HG03342 (cell line): ENCODE data around the gene PSEN2.
"Not testable (repeated sequence)": the region's sequence is repeated elsewhere in the genome, so short reads cannot be mapped to it uniquely, and the experiment has no call there.

Source experiments
- ATAC-seq: cut with Tn5 transposase; IDR thresholded peaks from one replicate; pipeline ENCODE4 v1.9.1; 2021; ENCODE audit warnings: mild to moderate bottlenecking, moderate library complexity; ENCODE audit not compliant: unreplicated experiment

Gene PSEN2

DNA sequence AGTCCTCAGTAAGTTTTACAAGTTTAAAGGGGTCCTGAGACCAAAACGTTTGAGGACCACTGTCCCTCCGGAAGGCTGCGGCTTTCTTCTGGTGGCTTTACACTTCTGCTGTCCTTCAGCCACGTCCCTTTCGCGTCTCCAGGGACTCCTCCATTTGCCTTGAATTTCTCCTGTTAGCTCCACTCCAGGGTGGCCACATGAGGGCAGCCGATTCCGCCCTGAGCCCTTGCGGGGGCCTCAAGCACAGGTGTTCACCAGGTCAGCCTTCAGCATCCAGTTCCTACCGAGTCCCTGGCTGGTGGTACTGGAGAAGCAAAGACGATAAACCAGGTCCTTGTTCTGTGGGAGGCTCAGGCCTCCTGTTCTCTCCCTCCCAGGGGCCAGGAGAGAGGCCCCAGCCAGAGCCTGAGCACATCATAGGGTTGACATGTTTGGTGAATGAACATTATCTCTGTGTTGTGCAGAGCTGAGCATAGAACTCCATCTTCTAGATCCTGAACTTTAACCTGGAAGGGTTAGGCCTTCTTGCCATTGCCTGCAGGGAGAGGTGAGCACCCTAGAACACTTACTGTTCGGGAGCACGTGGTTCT lies 42.3 kb downstream of the PSEN2 start:
- ATAC-seq: no peak

DNA sequence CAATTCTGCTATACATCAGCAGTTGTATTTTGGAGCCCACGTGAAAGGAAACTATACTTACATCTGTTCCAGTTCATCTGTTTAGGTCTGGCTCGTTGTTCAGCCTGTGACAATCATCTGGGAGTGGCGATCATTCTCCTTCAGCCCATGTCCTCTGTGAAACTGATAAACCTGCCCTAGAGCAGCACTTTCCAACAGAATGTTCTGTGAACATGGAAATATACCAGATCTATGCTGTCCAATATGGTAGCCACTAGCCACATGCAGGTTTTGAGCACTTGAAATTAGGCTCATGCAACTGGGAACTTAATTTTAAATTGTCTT lies 45.2 kb downstream of the PSEN2 start:
- no peak for ATAC-seq

- ATAC-seq: no peak
These were observed 46.1 kb downstream of the PSEN2 start for GRCh38 chr1:226916497-226916896.

DNA sequence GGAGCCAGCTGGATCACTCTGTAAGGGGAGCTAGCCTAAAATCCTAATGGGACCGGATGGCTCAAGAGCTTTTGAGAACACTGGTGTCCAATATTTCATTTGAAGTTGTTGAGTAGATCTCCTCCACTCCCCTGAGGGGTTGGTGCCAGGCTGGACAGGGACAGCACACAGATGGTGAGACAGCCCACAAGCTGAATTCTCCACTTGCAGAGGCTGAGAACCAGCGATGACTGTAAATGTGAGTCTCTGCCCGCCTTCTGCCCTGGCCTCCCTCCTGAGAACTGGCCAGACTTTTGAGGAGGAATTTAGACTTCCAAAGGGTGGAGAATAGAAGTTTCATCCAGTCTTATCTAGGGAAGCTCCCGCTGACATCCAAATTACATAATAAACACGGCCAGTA lies 49.2 kb downstream of the PSEN2 start:
- ATAC-seq: no peak

- no peak for ATAC-seq
These were observed 49.6 kb downstream of the PSEN2 start for GRCh38 chr1:226919995-226920394.

- no peak for ATAC-seq
These were observed 50.1 kb downstream of the PSEN2 start for GRCh38 chr1:226920446-226920894.

- no peak for ATAC-seq
These were observed 51.1 kb downstream of the PSEN2 start for GRCh38 chr1:226921504-226921903.

- ATAC-seq: not testable (repeated sequence)
These were observed 59.1 kb downstream of the PSEN2 start for GRCh38 chr1:226929260-226930111.

DNA sequence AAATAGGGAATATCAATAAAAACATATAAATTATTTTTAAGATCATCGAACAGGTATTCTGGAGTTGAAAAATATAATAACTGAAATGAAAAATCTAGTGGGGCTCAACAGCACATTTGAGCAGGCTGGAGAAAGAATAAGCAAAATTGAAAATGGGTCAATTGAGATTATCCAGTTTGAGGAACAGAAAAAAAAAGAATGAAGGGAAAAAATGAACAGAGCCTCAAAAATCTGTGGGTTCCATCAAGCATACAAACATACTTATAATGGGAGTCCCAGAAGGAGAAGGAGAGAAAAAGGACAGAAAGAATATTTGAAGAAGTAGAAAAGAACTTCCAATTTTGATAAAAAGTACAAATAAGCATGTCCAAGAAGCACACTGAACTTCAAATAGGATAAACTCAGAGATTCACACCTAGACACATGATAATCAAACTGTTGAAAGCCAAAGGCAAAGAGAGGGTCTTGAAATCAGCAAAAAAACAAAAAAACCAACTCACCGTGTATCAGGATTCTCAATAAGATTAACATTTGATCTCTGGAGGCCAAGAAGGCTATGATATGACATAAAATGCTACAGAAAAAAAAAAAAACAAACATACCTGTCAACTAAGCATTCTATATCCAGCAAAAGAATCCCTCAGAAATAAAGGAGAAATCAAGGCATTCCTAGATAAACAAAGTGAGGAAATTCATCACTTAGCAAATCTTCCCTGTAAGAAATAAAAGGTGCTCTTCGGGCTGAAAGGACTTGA lies 64.2 kb downstream of the PSEN2 start:
- ATAC-seq: no peak

DNA sequence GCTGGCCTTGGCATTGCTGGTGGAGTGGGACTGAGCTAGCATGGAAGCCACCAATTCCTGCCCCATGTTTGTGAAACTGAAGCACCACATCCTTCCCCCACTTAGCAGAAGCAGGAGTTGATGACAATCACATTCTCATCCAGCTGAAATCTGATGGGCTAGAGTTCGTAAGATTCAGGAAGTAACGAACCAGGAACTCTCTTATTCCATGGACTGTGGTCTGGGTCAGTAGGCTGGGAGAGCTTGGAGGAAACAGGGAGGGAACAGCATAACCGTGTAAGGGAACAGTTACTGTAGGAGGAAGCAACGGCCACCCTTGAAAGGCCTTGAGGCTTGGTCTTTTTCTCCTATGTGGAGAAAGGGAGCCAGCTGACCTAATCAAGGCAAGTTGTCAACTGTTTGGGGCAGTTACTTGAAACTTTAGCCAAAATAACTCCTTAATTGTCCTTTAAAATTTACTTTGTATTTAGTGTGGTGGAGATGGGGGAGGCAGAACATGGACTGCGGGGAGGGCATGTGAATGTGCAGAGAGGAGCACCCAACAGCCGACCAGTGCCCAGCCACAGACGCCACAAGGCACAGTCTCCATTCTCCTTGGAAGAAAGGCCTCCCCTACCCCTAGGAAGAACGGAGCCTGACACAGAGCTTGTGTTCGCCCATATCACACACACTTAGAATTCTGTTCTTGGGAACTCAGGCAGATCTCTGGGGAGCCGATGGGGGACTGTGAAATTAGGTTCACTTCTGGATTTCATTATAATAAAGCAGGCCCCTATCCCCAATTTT lies 67.7 kb downstream of the PSEN2 start:
- ATAC-seq: no peak

- no peak for ATAC-seq
These were observed 68.6 kb downstream of the PSEN2 start for GRCh38 chr1:226938903-226939437.

- ATAC-seq: peak; percentile 31
These were observed 69.1 kb downstream of the PSEN2 start for GRCh38 chr1:226939438-226940028.

DNA sequence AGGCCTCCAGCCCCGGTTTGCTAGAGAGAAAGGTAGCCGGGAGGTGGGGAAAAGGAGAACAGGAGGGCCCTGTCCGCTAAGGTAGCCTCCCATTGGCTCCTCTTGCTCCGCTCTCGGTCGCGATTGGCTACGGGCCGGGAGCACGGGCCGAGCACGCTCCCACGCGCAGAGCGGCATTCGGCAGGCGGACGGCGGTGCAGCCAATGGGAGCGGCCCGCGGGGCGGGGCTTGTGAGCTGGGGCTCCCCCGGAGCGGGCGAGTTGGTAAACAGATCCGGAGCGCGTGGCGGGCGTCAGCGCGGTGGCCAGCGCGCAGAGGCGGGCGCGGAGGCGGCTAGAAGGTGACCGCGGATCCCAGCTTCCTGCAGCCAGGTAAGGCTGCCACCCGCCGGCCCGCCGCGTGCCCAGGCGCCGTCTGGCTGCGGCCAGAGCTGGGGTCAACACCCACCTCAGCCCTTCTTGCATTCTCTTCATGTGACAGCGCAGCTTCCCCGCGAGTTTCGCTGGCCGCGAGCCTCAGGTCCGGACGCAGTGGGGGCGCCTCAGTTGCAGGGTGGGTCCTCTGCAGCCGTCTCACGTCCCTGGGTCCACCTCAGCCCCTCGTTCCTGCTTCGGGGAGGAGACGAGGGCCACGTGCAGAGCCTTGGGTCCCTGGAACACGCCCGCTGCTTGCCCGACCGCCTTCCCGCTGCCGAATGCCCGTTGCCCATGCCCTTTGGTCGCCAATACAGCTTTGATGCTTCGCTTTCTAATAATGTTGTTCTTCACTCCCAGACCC lies 69.8 kb downstream of the PSEN2 start, which contains the start of gene COQ8A:
COQ8A (plus strand) TSS at position 266 of the 777 bp plus-strand sequence. CDS start 21,092 bp downstream, outside the sequence.
- peak; percentile 96 for ATAC-seq

- no peak for ATAC-seq
These were observed 70.3 kb downstream of the PSEN2 start for GRCh38 chr1:226940806-226941067.

DNA sequence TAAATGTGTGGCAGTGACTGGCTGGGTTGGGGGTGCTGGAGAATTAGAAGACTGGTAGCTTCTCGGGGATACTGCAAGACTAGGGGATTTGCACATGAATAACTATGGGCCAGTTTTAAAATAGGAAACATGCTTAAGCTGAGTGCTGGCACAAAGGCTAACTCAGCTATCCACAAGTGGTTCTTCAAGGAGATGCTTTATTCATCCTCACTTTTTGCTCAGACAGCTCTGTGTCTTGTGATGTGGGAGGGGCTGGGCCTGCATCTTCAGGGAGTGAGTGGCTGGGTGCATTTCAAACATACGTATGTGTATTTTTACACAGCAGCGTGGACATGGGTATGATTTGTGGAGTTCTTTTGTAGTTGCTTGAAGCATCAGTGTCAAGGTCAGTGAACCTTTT lies 72.0 kb downstream of the PSEN2 start:
- no peak for ATAC-seq

- no peak for ATAC-seq
These were observed 72.7 kb downstream of the PSEN2 start for GRCh38 chr1:226943156-226943555.

DNA sequence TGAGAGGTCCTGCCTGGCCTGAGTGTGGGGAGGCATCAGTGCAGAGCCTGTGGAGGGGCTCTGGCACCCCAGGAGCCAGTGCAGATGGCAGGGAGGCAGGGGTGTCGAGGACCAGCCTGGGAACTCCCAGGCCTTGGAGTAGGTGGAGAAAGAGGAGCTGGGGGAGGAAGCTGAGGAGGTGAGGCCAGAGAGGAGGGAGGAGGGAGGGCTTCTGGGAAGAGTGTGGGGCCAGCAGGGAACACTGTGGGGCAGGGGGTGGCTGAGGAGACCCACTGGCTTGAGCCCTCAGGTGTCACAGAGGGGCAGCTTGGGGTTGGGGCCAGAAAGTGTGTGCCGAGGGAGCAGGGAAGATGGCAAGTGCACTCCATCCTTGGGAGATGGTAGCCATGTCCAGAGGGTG lies 73.5 kb downstream of the PSEN2 start:
- ATAC-seq: no peak

- no peak for ATAC-seq
These were observed 74.9 kb downstream of the PSEN2 start for GRCh38 chr1:226945106-226945857.
